ENCODE results near the gene ECEL1.
A peak's percentile ranks its signal among the peaks of the same experiment; 100 is the strongest.
"Not testable (repeated sequence)": the region's sequence is repeated elsewhere in the genome, so short reads cannot be mapped to it uniquely, and the experiment has no call there.

ECEL1 gene

DNA sequence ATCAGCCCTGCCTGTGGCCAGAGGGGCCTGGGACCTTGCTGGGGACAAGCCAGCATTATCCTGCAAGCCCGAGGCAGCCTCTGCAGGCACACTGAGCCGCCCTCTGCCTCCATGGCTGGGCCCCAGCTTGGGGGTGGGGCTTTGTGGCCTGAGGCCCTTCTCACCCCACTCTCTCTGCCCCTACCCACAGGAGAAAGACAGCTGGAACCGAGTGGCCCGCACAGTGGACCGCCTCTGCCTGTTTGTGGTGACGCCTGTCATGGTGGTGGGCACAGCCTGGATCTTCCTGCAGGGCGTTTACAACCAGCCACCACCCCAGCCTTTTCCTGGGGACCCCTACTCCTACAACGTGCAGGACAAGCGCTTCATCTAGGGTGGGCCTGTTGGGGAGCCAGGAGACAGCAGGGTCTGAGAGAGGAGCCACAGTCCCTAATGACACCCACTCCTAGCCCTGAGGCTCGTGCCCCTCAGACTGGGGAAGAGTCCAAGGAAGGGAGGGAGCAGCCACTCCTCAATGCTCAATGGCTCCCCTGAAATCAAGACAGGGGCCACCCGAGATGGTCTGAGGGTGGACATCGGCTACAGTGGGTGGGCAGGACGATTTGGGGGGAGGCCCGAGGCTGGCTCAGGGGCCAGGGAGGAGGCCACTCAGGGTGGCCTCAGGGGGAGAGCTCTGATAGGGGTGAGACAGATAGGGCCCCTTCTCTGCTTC, 47.5 kb upstream of the ECEL1 start:
- Histone ChIP-seq H3K4me3 (ENCODE audit: low read depth, low read length) (no peak overlapping the region), H3K9me3 (ENCODE audit: control insufficient read depth, insufficient read depth, low read depth, low read length) (no peaks in the 10 kb centered on the region), H3K36me3 (ENCODE audit: control insufficient read depth in 2 of 2, insufficient read depth in 1 of 2, low read length in 2 of 2) (no peaks in the 10 kb centered on the region), H3K4me1 (ENCODE audit: control insufficient read depth, insufficient read depth, low read length) (no peaks in the 10 kb centered on the region), H3K27ac (ENCODE audit: extremely low read depth, low read depth, low read length) (no peak overlapping the region)
- CTCF ChIA-PET: no interaction called here
- TF ChIP-seq EGR2 (tag by site-specific recombination; IDR thresholded peaks at IDR 0.05; ENCODE audit: low read depth): 0 out of 2 replicates have a peak, but pooled peaks have one; percentile 5
- TF ChIP-seq BCL11A (tag by site-specific recombination; IDR thresholded peaks at IDR 0.05; ENCODE audit: low read depth): no peak
- POLR2A ChIA-PET: no interaction called here

DNA sequence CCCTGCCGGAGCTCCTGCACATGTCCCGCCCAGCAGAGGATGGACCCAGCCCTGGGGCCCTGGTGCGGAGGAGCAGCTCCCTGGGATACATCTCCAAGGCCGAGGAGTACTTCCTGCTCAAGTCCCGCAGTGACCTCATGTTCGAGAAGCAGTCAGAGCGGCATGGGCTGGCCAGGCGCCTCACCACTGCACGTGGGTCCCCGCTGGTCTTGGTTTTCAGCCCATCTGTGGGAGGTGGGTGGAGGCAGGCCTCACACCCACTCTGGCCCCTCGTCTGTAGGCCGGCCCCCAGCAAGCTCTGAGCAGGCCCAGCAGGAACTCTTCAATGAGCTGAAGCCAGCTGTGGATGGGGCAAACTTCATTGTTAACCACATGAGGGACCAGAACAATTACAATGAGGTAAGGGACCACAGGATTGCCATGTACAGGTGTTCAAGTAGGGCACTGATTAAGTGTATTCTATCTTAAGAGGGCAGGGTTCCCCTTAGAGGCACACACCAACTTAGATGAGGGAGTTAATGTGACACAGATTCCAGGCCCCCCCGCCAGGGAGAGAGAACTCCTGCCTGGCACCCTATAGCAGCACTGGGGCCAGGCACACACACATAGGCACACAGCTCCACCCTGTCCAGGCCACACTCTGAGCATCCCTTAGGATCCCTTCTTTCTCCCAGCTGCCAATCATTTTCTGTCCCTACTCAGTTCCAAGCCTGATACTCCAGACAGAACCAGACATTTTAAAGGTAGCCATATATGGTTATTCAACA, 46.5 kb upstream of the ECEL1 start:
- ChIA-PET POLR2A (interaction anchor here (1.3 kb wide), 1 partner anchor 16 kb away, joined by 3 read pairs; the partner anchor contains the start of genes EIF4E2 and TIGD1), CTCF (interaction anchor here (1.3 kb wide), 1 partner anchor 10 kb away, joined by 3 read pairs; no protein-coding TSS in a partner anchor)
- H3K27ac ChIP-seq (ENCODE audit: extremely low read depth, low read depth, low read length): no peak overlapping the region
- H3K9me3 ChIP-seq (ENCODE audit: control insufficient read depth, insufficient read depth, low read depth, low read length): no peaks in the 10 kb centered on the region
- no peaks in the 10 kb centered on the region for H3K36me3 ChIP-seq (ENCODE audit: control insufficient read depth in 2 of 2, insufficient read depth in 1 of 2, low read length in 2 of 2)
- no peaks in the 10 kb centered on the region for H3K4me1 ChIP-seq (ENCODE audit: control insufficient read depth, insufficient read depth, low read length)
- H3K4me3 ChIP-seq (ENCODE audit: low read depth, low read length): no peak overlapping the region
- peak; percentile 36 for TF ChIP-seq ZIC2 (tag by site-specific recombination; IDR thresholded peaks at IDR 0.05)
- peak; percentile 28; the same call in 1 of the 2 replicates for TF ChIP-seq EGR2 (tag by site-specific recombination; IDR thresholded peaks at IDR 0.05; ENCODE audit: low read depth)
- peak; percentile 72 for TF ChIP-seq ZFHX2 (tag by site-specific recombination; conservative IDR thresholded peaks at IDR 0.05)
- no peak for TF ChIP-seq ZNF214 (tag by site-specific recombination; IDR thresholded peaks at IDR 0.05; ENCODE audit: borderline replicate concordance)

DNA sequence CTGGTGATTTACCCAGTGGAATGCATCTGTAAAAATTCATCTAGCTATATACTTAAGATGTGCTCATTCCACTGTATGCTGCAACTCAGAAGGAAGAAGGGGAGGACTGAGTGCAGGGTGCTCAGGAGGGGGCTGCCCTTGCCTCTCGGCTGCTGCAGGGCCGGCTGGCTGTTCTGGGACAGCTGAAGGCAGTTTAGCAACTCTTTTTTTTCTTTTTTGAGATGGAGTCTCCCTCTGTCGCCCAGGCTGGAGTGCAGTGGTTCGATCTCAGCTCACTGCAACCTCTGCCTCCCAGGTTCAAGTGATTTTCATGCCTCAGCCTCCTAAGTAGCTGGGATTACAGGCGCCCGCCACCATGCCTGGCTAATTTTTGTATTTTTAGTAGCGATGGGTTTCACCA, 45.2 kb upstream of the ECEL1 start:
- H3K27ac ChIP-seq (ENCODE audit: extremely low read depth, low read depth, low read length); H3K4me1 ChIP-seq (ENCODE audit: control insufficient read depth, insufficient read depth, low read length); H3K9me3 ChIP-seq (ENCODE audit: control insufficient read depth, insufficient read depth, low read depth, low read length); H3K36me3 ChIP-seq (ENCODE audit: control insufficient read depth in 2 of 2, insufficient read depth in 1 of 2, low read length in 2 of 2); H3K4me3 ChIP-seq (ENCODE audit: low read depth, low read length): not testable (repeated sequence)
- ChIA-PET CTCF (interaction anchor here (0.6 to 1.3 kb wide), 2 partner anchors 9 to 740 kb away, joined by 3 read pairs; no protein-coding TSS in a partner anchor), POLR2A (interaction anchor here (1.1 kb wide), 1 partner anchor 18 kb away, joined by 4 read pairs; the partner anchor contains the start of genes EIF4E2 and TIGD1)

DNA sequence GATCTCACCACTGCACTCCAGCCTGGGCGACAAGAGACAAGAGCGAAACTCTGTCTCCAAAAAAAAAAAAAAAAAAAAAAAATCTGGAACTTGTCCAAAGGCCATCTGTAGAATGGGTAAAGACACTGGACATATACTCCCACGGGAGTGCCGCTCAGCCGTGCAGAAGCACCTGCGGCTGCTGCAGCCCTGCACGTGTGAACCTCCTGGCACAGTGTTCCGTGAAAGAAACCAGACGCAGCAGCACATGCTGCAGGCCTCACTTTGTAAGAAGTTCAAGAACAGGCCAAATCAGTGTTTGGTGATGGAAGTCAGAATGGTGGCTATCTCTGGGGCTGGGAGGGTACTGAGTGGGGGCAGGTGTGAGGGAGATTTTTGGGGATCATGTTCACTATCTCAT, 44.8 kb upstream of the ECEL1 start:
- Histone ChIP-seq H3K9me3 (ENCODE audit: control insufficient read depth, insufficient read depth, low read depth, low read length) (no peaks in the 10 kb centered on the region), H3K36me3 (ENCODE audit: control insufficient read depth in 2 of 2, insufficient read depth in 1 of 2, low read length in 2 of 2) (no peaks in the 10 kb centered on the region), H3K27ac (ENCODE audit: extremely low read depth, low read depth, low read length) (no peak overlapping the region), H3K4me3 (ENCODE audit: low read depth, low read length) (no peak overlapping the region), H3K4me1 (ENCODE audit: control insufficient read depth, insufficient read depth, low read length) (no peaks in the 10 kb centered on the region)
- ChIA-PET CTCF (interaction anchor here (0.6 kb wide), 1 partner anchor 740 kb away, joined by 3 read pairs; no protein-coding TSS in a partner anchor), POLR2A (interaction anchor here (1.1 kb wide), 1 partner anchor 18 kb away, joined by 4 read pairs; the partner anchor contains the start of genes EIF4E2 and TIGD1)
- TF ChIP-seq, protein P1, sequence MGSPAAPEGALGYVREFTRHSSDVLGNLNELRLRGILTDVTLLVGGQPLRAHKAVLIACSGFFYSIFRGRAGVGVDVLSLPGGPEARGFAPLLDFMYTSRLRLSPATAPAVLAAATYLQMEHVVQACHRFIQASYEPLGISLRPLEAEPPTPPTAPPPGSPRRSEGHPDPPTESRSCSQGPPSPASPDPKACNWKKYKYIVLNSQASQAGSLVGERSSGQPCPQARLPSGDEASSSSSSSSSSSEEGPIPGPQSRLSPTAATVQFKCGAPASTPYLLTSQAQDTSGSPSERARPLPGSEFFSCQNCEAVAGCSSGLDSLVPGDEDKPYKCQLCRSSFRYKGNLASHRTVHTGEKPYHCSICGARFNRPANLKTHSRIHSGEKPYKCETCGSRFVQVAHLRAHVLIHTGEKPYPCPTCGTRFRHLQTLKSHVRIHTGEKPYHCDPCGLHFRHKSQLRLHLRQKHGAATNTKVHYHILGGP (tag by site-specific recombination; IDR thresholded peaks at IDR 0.05): no peak
- TF ChIP-seq ZNF324 (tag by site-specific recombination; IDR thresholded peaks at IDR 0.05): no peak
- TF ChIP-seq ZNF785 (tag by site-specific recombination; IDR thresholded peaks at IDR 0.05): no peak
- TF ChIP-seq ZNF571 (tag by site-specific recombination; IDR thresholded peaks at IDR 0.05): no peak
- no peak for TF ChIP-seq REPIN1 (tag by site-specific recombination; IDR thresholded peaks at IDR 0.05; ENCODE audit: low read depth)
- no peak for TF ChIP-seq HOXD13 (CRISPR knock-in tag; IDR thresholded peaks at IDR 0.05; ENCODE audit: borderline replicate concordance)
- TF ChIP-seq GFI1B (tag by site-specific recombination; IDR thresholded peaks at IDR 0.05): no peak
- TF ChIP-seq ZNF843 (tag by site-specific recombination; IDR thresholded peaks at IDR 0.05): no peak
- no peak for TF ChIP-seq ZNF555 (tag by site-specific recombination; conservative IDR thresholded peaks at IDR 0.05)
- TF ChIP-seq, protein P2, sequence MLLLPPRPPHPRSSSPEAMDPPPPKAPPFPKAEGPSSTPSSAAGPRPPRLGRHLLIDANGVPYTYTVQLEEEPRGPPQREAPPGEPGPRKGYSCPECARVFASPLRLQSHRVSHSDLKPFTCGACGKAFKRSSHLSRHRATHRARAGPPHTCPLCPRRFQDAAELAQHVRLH (tag by site-specific recombination; IDR thresholded peaks at IDR 0.05): no peak
- TF ChIP-seq, protein P3, sequence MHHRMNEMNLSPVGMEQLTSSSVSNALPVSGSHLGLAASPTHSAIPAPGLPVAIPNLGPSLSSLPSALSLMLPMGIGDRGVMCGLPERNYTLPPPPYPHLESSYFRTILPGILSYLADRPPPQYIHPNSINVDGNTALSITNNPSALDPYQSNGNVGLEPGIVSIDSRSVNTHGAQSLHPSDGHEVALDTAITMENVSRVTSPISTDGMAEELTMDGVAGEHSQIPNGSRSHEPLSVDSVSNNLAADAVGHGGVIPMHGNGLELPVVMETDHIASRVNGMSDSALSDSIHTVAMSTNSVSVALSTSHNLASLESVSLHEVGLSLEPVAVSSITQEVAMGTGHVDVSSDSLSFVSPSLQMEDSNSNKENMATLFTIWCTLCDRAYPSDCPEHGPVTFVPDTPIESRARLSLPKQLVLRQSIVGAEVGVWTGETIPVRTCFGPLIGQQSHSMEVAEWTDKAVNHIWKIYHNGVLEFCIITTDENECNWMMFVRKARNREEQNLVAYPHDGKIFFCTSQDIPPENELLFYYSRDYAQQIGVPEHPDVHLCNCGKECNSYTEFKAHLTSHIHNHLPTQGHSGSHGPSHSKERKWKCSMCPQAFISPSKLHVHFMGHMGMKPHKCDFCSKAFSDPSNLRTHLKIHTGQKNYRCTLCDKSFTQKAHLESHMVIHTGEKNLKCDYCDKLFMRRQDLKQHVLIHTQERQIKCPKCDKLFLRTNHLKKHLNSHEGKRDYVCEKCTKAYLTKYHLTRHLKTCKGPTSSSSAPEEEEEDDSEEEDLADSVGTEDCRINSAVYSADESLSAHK (tag by site-specific recombination; IDR thresholded peaks at IDR 0.05): no peak
- TF ChIP-seq HOXC10 (CRISPR knock-in tag; IDR thresholded peaks at IDR 0.05): no peak
- TF ChIP-seq ZNF544 (tag by site-specific recombination; IDR thresholded peaks at IDR 0.05): no peak
- no peak for TF ChIP-seq ZNF629 (tag by site-specific recombination; IDR thresholded peaks at IDR 0.05)
- no peak for TF ChIP-seq ZNF391 (tag by site-specific recombination; IDR thresholded peaks at IDR 0.05; ENCODE audit: borderline replicate concordance, low read depth)

Measured in HEK293 (cell line).